GM12892 (cell line): ENCODE data around the gene CNTNAP2.

Experiments
- POLR2A ChIP-seq: IDR thresholded peaks from 2 replicates; pipeline ENCODE4 v1.6.1; 2011; ENCODE audit warnings: low read depth, low read length, control low read depth
- POLR2AphosphoS5 ChIP-seq: IDR thresholded peaks from 2 replicates; pipeline ENCODE4 v1.6.1; 2011; ENCODE audit warnings: low read depth, low read length, control low read depth

GRCh38 chr7:147251751-147252325, 1135.2 kb downstream of the CNTNAP2 start:
- TF ChIP-seq POLR2A (no peak), POLR2AphosphoS5 (no peak)
